ENCODE measurements around the gene SESTD1. TPM values are rescaled to one million over a fixed set of nuclear protein-coding genes. Genes with fewer than 3 reads are reported as not detected.

Gene SESTD1
- total and polyA plus RNA-seq, 2 of the 8 experiments (the other 6 are each of a cell fraction or from before 2014, with no cell fraction given): 5.2 to 49.6 TPM

DNA sequence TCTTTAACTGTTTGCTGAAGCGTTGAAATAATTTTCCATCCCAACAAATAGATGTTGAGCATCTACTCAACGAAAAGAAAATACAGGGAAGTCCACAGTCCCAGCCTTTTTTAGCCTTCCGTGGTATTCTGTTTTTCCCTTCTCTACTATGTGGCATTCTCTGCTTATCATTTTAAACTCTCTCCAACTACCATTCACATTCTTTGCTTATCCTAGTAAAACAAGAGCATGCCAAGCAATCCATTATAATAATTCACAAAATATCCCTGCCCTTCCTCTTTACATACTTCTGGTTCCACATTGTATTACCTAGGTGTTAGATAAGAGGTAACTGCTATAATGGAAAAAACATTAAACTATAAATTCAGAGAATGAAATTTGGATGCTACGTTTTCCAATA lies 1.6 kb upstream of the SESTD1 start:
- H3K23me2 ChIP-seq (ENCODE audit: low read depth, low read length): peaks cover 6% of the 10 kb centered on the region; the same call in 1 of the 2 replicates
- H2AFZ ChIP-seq (ENCODE audit: low read length): no peak overlapping the region
- no peak overlapping the region for H3K56ac ChIP-seq (replicated peaks; ENCODE audit: insufficient read length, low read depth, low read length)
- WGBS, 2 experiments (ENCODE audit: extremely low coverage in 1 of 2, insufficient coverage in 1 of 2, insufficient read length in 1 of 2, insufficient replicate concordance in 2 of 2, low coverage in 1 of 2, low lambda C conversion rate in 2 of 2, missing lambda C conversion rate in 1 of 2): 87% methylated on average over 4 of the region's 4 CpGs; no CpG with 5 or more reads in 1 of the 2 experiments
- H3K23ac ChIP-seq (ENCODE audit: insufficient read length): no peak overlapping the region
- H2AK5ac ChIP-seq (ENCODE audit: low read depth, low read length): no peak overlapping the region
- H3K14ac ChIP-seq (ENCODE audit: insufficient read length): no peak overlapping the region
- no peak overlapping the region for H2BK120ac ChIP-seq (replicated peaks; ENCODE audit: low read depth, low read length)
- no peak overlapping the region for H4K8ac ChIP-seq (ENCODE audit: extremely low read depth, insufficient read depth, low read length)
- H3K27me3 ChIP-seq (replicated peaks in 1 of 4; ENCODE audit: control insufficient read depth in 3 of 4, extremely low read depth in 1 of 4, insufficient read depth in 3 of 4, low read length in 3 of 4): peaks cover 0 to 3% (median 0%) of the 10 kb centered on the region in 4 experiments; a peak in 1 of 7 replicates
- POLR2A ChIA-PET (ENCODE audit: partially characterized antibody): no interaction called here
- no peak overlapping the region for H3K4me2 ChIP-seq (ENCODE audit: insufficient read depth in 1 of 2, low read depth in 2 of 2, low read length in 2 of 2)
- H3K36me3 ChIP-seq (ENCODE audit: control insufficient read depth in 2 of 4, insufficient read depth in 4 of 4, low read length in 3 of 4): no peaks in the 10 kb centered on the region
- no peak for TF ChIP-seq CHD2 (IDR thresholded peaks at IDR 0.05; ENCODE audit: low read length)
- no peak overlapping the region for H2BK5ac ChIP-seq (ENCODE audit: low read depth, low read length)
- H4K20me1 ChIP-seq (replicated peaks in 1 of 2; ENCODE audit: control insufficient read depth in 1 of 2, insufficient read depth in 2 of 2, low read length in 2 of 2): no peaks in the 10 kb centered on the region
- H3K79me1 ChIP-seq (ENCODE audit: low read depth, low read length): no peaks in the 10 kb centered on the region
- no peak overlapping the region for H4K5ac ChIP-seq (ENCODE audit: insufficient read length, low read depth, low read length)
- no peaks in the 10 kb centered on the region for H3K9me3 ChIP-seq (ENCODE audit: insufficient read depth in 2 of 2, low read depth in 1 of 2, low read length in 1 of 2)
- no peak overlapping the region for H3K9ac ChIP-seq (replicated peaks in 1 of 4; ENCODE audit: extremely low read depth in 1 of 4, low read depth in 3 of 4, low read length in 3 of 4)
- no peak overlapping the region for H4K91ac ChIP-seq (replicated peaks; ENCODE audit: insufficient read length, low read length)
- no peak overlapping the region for H3K27ac ChIP-seq (ENCODE audit: low read depth, low read length)
- CTCF ChIA-PET (ENCODE audit: partially characterized antibody): interaction anchor here (0.8 kb wide), 1 partner anchor 76 kb away, joined by 3 read pairs; no protein-coding TSS in a partner anchor
- H3K79me2 ChIP-seq (ENCODE audit: control insufficient read depth in 1 of 2, insufficient read depth in 2 of 2, low read length in 2 of 2): peaks cover 0 to 15% of the 10 kb centered on the region in 2 experiments; a peak in 2 of 4 replicates
- H2BK20ac ChIP-seq (ENCODE audit: low read length): no peak overlapping the region
- H2BK15ac ChIP-seq (ENCODE audit: low read length): no peak overlapping the region
- DNase-seq (ENCODE audit: low read depth in 1 of 2, low spot score in 2 of 2) (no peak), FAIRE-seq (no peak)
- H2BK12ac ChIP-seq (ENCODE audit: low read depth, low read length): no peak overlapping the region
- H3K4me3 ChIP-seq (ENCODE audit: extremely low read depth in 1 of 4, insufficient read depth in 2 of 4, low read depth in 3 of 4, low read length in 4 of 4): no peak overlapping the region
- H3K18ac ChIP-seq (ENCODE audit: extremely low read depth, low read length): no peak overlapping the region
- no peak overlapping the region for H3K4ac ChIP-seq (replicated peaks; ENCODE audit: insufficient read length, low read depth, low read length)
- H3K4me1 ChIP-seq (replicated peaks in 1 of 4; ENCODE audit: control insufficient read depth in 3 of 4, insufficient read depth in 4 of 4, low read length in 3 of 4): no peaks in the 10 kb centered on the region; a peak in 3 of 7 replicates
